SW480 (cell line): ENCODE measurements around the gene MRPL57.
"Not testable (repeated sequence)": the region's sequence is repeated elsewhere in the genome, so short reads cannot be mapped to it uniquely, and the experiment has no call there.

Source experiments
- DNase-seq: peaks from one replicate; pipeline ENCODE4 v3.0.0-alpha.2; 2016; ENCODE audit warnings: low spot score

Gene MRPL57

GRCh38 chr13:21176215-21176981, at the start of gene MRPL57, which contains the start of gene SKA3:
Gene MRPL57 (plus strand): TSS chr13:21176658. CDS start chr13:21176917, 259 bp downstream.
Gene SKA3 (minus strand): TSS chr13:21176552. CDS start chr13:21176477, 75 bp downstream.
- DNase-seq: peak; percentile 95

- DNase-seq: no peak
Measured at GRCh38 chr13:21130116-21130515, 46.3 kb upstream of the MRPL57 start.

GRCh38 chr13:21133077-21133476, 43.4 kb upstream of the MRPL57 start:
- no peak for DNase-seq

- no peak for DNase-seq
Measured at GRCh38 chr13:21134475-21134874, 42.0 kb upstream of the MRPL57 start.

GRCh38 chr13:21135833-21136232, 40.6 kb upstream of the MRPL57 start:
- DNase-seq: not testable (repeated sequence)

- no peak for DNase-seq
Measured at GRCh38 chr13:21137696-21138095, 38.8 kb upstream of the MRPL57 start.

- no peak for DNase-seq
Measured at GRCh38 chr13:21138561-21138960, 37.9 kb upstream of the MRPL57 start.

GRCh38 chr13:21139374-21139773, 37.1 kb upstream of the MRPL57 start:
- DNase-seq: no peak

- DNase-seq: no peak
Measured at GRCh38 chr13:21142766-21143165, 33.7 kb upstream of the MRPL57 start.

- DNase-seq: no peak
Measured at GRCh38 chr13:21147827-21148226, 28.6 kb upstream of the MRPL57 start.

- no peak for DNase-seq
Measured at GRCh38 chr13:21148557-21149258, 27.8 kb upstream of the MRPL57 start.

- no peak for DNase-seq
Measured at GRCh38 chr13:21149568-21149967, 26.9 kb upstream of the MRPL57 start.

- no peak for DNase-seq
Measured at GRCh38 chr13:21150013-21150412, 26.4 kb upstream of the MRPL57 start.

- no peak for DNase-seq
Measured at GRCh38 chr13:21152251-21152899, 24.1 kb upstream of the MRPL57 start.

- DNase-seq: no peak
Measured at GRCh38 chr13:21164631-21165030, 11.8 kb upstream of the MRPL57 start.

GRCh38 chr13:21165606-21166005, 10.9 kb upstream of the MRPL57 start:
- DNase-seq: not testable (repeated sequence)

- DNase-seq: no peak
Measured at GRCh38 chr13:21171420-21171819, 5.0 kb upstream of the MRPL57 start.

GRCh38 chr13:21173767-21174166, 2.7 kb upstream of the MRPL57 start:
- not testable (repeated sequence) for DNase-seq

- DNase-seq: peak; percentile 73
Measured at GRCh38 chr13:21175656-21176214, 723 bp upstream of the MRPL57 start.

- no peak for DNase-seq
Measured at GRCh38 chr13:21176982-21177284, 475 bp downstream of the MRPL57 start.

- no peak for DNase-seq
Measured at GRCh38 chr13:21181671-21182070, 5.2 kb downstream of the MRPL57 start.

- not testable (repeated sequence) for DNase-seq
Measured at GRCh38 chr13:21186410-21186809, 10.0 kb downstream of the MRPL57 start.

- peak; percentile 9 for DNase-seq
Measured at GRCh38 chr13:21194756-21195155, 18.3 kb downstream of the MRPL57 start.
